Fibroblast of peridontal ligament (primary cell): ENCODE data around the gene CCN2.

Experiments
- DNase-seq: peaks from one replicate; pipeline ENCODE4 v3.0.0-alpha.2; 2010; ENCODE audit errors: extremely low read depth

The CCN2 gene

DNA sequence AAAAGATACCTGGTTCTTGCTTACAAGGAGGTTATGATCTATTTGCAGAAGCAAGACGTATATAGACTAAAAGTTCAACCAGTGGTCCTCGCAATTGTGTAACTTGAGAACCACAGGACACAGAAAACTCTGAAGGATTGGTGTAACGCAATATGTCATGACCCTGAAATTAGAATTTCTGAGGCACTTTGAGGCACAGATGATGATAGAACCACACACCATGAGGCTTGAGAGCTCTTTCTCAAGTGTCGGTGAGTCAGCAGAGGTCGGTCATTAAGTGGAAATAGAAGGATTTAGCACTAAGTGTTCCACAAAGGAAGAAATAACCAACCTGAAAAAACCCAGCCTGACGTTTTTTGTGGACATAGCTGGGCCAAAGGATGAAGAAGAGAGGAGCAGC, 15.3 kb upstream of the CCN2 start:
- DNase-seq = no peak

DNA sequence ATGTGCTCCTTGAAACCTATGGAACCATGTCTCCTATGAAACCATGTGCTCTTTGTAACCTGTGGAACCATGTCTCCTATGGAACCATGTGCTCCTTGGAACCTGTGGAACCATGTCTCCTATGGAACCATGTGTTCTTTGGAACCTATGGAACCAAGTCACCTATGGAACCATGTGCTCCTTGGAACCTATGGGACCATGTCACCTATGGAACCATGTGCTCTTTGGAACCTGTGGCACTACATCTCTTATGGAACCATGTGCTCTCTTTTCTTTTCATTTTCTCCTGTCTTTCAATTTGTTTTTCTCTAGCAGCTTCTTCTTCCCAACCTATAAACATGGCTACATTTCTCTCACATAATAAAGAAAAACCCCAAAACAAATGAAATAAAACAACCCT, 11.9 kb upstream of the CCN2 start:
- no peak for DNase-seq

DNA sequence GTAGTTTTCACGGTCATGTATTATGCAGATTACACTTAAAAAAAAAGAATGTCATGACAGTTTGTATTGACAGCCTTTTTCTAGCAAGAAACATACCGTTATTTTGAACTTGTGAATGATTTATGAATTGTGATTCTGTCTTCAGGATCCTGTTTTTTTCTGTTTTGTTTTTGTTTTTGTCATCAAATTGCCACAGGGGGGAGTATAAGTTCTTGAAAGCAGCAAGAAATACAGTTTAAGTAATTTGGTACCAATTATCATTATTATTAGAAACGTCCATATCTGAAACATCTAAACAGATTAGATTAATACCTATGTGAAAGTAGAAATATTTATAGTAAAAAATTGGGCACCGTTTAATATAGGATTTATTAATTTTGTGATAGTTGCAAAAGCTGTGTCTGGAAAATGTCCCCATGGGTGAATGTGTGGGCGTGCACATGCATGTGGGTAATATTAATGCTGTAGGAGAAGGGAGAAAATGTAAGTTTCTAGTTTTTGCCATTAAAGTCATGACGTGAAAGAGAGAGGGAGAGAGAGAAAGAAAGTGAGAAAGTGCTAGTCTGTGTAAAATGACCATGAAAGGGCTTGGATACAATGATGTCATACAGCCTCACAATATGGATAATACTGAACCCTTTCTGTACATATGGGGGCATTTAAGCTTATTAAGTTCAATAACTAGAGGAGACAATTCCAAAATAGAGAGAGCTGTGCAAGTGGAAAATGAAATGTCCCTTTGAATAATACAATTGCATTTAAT, 9.4 kb upstream of the CCN2 start:
- peak; percentile 64 for DNase-seq

DNA sequence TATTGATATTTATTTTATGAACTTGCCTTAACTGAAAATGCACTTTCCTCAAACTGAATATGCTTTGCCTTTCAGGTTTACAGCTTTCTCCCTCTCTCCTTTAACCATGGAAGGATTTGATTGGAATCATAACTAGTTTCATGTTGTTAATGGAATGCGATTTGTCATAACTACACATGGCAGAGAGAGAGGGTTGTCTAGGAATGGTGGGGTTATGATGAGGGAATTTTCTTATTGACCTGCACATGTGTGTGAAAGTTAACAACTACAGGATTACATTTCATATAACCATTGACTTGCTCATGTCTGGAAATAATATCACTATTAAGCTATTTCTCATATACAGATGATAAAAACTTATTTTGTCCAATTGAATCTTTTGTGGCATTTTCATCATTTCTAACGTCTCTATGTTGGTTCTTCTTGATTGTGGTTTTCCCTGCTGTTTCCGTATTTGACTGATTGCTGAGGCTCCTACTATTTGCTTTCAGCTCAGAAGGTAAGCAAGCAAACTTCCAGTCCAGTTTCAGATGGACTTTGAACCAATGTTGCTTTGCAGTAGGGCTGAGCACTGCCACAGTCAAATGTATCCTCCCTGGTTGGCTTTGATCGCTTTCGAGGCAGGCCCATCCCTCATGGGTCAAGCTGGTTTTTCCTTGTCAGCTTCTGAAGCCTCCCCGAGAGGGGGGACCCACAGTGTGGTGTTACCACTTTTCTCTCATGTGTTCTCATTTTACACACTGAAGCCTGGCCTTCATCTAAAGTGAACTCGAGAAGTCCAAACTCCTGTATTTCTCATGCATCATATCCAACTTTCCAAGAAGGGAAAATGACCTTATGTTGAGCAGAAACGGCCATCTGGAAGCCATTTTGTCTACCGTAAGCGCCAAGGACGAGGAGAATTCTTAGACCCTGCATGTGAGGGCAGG, 7.6 kb upstream of the CCN2 start:
- DNase-seq = no peak

DNA sequence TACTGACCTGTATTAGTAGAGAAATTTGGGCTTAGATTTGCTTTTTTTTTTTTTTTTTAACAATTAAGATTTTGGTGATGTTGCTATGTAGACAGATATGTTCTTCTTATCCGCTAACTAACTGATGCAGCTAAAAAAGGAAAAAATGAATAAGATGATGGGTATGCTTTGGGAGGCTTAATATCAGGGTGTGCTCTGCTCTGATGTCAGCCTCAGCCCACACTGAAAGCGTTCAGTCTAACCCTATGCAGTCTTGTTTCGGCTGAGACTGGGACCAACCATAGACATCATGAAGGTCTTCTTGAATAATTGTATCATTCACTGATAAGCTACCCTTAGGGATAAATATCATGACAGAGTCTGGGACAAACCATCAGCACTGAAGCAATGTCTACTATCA, 6.9 kb upstream of the CCN2 start:
- no peak for DNase-seq

DNA sequence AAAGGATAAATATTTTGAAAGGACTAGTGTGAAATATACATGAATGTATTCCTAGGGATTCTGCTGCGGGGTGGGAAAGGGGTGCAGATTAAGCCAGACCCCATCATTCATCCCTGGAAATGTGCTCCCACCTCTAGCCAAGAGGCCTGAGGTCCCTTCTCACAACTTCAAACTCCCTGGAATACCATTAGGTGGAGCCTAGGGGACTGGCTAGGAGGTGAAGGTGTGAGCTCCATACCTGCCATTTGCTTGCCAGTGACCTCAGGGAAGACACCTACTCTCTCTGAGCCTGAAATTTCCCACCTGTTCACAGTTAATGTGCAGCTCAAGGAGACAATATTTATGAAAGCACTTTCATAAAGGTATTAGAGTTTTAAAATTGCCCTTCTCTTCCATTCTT, 4.7 kb upstream of the CCN2 start:
- no peak for DNase-seq

DNA sequence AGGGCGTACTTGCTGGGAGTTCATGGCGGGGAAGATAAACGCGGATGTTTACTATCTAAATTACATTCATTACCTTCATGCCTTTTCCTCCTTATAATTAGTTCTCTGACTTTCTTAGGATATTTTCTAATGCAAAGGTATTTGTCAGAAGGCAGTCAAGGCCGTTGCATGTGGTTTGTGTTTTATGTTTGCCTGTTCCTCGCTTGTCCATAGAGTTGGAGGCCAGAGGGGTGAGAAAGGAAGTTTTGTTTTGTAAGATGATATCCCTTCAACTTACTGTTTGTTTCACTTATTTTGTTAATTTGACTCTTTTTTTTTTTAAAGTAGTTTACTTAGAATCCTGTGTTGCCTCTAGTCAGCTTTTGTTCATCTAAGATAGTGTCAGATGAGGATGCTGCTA, 4.0 kb upstream of the CCN2 start:
- DNase-seq = no peak

DNA sequence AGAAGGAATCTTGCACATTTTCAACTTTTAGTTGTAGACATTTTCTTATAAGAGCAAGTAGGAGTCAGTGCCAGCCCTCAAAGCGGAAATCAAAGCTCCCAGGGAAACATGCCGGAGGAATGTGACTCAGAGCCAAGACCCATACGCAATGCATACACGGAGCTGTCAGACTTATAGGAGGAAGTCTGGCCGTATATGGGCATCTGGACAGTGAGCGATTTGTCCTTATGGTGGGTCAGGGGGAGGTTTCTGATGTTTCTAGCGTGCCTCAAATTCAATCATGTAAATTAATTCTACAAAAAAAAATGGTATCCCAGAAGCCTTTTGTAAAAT, 3.6 kb upstream of the CCN2 start:
- DNase-seq = peak; percentile 95

DNA sequence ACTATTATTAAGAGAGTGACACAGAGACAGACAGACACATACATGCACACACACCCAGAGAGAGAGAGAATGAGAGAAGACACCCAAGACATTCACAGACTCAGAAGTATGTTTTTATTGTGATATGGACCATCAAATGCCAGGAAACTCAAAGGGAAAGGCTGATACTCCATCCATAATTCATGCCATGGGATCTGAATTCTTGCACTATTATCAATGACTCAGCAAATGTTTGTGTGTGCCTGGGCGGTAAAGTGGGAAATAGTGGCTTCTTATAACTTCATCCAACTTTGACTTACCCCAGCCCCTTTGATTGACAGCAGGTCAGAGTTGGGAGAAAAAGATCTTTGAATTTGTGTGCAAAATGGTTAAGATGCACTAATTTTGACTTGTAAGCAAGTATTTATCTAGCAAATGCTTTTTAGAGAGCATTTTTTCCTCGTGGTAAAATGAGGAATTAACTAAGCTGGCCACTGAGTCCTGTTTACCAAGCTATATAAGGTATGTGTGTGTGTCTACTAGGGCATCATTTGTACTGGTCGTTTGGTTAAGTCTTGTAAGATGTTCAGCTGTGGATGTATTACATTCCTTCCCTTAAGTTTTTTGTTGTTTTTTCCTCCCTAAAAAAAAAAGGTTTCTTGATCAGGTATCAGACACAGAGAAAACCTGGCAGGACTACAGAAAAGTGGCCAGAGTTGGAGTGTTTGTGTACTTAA, 3.0 kb upstream of the CCN2 start:
- peak; percentile 52 for DNase-seq

DNA sequence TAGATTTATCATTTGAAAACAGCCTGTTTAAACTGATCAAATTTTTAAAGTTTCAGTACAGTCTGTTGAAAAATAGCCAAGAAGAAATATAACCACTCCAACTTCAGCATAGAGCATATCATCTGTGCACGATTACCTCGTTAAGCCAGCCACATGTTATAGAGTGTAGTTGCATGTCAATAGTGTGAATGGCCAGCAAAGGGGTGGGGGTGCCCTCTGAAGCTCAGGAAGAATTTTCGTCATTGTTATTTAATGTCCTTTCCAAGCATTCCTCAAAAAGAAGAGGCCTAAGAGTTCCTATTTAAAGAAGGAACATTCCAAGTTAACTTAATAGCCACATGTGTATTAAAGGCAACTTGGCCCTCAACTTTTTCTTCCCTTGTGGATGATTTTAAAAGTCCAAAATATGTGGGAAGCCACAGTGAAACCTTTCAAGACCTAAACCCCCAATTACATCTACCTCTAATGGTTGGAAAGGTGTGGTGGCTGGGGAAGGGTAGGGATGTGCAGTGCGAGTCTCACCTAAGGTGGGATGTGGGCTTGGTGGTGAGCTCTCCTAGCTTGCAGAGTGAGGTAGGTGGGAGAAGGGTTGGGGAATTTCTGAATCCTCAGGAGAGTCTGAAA, 1.8 kb upstream of the CCN2 start:
- DNase-seq = peak; percentile 66

DNA sequence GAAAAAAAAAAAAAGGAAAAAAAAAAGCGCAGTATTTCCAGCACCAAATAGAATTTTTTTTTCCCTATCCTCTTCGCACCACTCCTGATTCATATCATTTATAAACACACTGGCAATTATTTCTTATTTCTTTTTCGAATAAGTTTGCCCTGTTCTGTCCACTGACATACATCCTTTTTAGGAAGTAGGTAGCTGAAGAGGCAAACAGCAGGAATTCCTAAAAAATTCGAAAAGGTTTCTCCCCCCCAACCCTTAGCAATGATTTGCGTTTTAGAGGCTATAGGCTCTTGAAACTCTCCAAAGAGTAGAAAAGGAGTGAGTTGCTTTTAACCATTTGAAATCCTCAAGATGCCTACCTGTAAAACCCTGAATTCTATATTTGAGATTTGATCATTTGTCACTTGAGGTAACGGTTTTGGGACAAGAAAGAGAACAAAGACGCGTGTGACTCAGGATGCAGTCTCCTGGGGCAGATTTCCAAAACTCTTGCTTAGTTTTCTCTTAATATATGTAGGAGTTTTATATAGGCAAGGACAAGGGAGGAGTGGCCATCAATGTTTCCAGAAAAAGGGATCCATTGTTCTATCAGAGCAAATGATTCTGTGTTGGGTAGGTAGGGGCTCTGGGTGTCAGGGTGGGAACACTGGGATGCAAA, 531 bp upstream of the CCN2 start:
- DNase-seq = no peak

DNA sequence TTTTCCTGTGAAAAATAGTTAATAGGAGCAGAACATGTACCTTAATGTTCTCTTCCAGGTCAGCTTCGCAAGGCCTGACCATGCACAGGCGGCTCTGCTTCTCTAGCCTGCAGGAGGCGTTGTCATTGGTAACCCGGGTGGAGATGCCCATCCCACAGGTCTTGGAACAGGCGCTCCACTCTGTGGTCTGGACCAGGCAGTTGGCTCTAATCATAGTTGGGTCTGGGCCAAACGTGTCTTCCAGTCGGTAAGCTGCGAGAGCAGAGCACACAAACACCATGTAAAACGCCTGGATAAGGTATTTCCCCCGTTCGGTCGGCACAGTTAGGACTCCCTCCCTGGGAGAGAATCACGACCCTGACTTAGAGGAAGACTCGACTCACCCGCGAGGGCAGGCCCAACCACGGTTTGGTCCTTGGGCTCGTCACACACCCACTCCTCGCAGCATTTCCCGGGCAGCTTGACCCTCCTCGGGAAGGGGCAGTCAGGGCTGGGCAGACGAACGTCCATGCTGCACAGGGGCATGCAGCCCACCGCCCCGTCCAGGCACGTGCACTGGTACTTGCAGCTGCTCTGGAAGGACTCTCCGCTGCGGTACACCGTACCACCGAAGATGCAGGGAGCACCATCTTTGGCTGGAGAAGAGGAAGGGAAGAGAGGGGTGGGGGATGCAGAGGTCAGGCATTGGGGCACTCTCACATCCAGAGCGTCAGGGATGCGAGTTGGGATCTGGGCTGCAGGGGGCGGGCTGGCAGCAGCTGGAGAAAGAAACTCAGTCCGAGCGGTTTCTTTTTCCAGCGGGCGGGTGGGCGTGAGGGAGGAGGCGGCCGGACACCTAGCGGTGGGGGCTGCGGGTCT, 1.0 kb downstream of the CCN2 start:
- peak; percentile 94 for DNase-seq

DNA sequence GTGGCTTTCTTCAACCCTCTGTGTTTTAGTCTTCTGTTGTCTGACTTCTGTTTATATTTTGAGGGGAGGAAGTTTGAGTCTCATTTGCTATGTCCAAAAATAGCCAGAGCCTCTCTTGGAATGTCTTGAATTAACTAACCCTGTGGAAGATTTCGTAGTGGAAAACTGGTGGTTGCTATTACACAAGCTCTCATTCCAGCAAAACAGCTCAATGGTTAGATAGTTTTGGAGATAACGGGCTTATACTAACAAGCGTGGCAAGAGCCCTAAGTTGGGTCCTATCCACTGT, 1.6 kb downstream of the CCN2 start:
- peak; percentile 97 for DNase-seq

DNA sequence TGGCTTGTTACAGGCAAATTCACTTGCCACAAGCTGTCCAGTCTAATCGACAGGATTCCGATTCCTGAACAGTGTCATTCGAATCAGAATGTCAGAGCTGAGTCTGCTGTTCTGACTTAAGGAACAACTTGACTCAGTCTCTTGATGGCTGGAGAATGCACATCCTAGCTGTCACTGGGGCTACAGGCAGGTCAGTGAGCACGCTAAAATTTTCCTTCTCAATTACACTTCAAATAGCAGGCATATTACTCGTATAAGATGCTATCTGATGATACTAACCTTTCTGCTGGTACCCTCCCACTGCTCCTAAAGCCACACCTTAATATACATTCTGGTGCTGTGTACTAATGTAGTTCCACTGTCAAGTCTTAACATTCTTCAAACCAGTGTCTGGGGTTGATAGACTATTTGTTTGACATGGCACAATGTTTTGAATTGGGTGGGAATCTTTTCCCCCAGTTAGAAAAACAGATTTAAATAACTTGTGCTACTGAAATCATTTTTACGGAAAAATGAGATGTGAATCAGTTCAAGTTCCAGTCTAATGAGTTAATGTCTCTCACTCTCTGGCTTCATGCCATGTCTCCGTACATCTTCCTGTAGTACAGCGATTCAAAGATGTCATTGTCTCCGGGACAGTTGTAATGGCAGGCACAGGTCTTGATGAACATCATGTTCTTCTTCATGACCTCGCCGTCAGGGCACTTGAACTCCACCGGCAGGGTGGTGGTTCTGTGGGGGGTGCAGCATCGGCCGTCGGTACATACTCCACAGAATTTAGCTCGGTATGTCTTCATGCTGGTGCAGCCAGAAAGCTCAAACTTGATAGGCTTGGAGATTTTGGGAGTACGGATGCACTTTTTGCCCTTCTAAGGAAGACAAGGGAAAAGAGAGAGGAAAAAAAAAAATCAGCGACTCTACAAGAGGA, 2.2 kb downstream of the CCN2 start:
- DNase-seq = peak; percentile 78

DNA sequence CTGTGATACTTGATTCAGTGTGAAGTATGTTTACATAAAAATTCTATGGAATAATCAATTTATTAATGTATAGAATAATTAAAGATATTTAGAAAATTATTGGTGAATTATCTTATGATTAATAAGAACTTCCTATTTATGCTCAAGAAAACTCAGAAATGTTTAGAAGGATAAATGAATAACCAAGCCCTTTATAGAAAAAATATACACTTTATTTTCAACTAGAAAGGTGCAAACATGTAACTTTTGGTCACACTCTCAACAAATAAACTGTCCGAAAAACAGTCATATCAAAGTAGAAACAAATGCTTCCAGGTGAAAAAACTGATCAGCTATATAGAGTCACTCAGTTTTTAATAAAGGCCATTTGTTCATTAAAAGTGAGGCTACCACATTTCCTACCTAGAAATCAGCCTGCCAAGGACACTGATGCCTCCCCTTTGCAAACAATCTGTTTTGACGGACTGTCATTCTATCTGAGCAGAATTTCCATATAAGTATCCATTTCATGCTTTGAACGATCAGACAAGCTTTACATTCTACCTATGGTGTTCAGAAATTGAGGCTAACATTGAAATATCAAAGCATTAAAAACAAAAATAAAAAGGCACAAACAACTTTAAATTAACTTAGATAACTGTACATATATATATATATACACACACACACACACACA, 3.0 kb downstream of the CCN2 start:
- DNase-seq = peak; percentile 59

DNA sequence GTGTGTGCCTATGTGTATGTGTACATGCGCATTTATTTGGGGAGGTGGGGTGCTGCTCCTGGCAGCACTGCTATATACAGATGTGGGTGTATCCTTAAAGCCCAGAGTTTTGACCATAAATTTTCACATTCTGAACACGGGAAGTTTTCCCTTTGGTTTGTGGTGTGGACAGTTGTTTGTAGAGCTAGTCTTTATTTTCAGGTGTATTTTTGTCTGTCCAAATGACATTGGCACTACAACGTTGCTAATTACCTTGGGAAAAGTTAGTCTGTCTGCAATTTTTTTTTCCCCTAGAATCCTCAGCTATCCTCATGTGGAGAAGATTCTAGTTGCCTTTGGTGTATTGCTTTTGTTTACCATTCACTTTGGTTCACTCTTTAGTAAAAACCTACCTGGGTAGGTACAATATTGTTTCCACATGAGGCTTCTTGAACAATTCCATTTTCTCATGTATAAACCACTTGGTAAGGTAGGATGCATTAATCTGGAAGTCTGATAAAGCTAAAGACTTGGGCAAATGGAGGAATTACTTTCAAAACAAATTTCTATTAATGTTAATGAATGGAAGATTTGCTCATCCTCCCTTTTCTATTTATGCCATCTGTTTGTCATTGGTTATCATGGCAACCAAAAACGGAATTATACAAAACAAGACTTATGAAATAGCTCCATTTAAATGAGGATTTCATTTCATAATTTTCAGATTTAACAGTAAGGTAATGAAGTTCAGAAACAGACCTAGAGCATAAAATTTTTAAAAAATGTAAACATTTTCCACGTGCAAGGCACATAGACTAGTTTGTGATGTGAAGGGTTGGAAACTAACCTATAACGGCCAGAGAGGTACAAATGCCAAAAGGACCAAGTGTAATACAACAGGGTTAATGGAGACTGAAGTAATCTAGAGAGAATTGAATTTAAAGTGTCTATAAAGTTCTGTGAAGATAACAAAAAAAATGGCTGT, 3.9 kb downstream of the CCN2 start:
- peak; percentile 81 for DNase-seq

DNA sequence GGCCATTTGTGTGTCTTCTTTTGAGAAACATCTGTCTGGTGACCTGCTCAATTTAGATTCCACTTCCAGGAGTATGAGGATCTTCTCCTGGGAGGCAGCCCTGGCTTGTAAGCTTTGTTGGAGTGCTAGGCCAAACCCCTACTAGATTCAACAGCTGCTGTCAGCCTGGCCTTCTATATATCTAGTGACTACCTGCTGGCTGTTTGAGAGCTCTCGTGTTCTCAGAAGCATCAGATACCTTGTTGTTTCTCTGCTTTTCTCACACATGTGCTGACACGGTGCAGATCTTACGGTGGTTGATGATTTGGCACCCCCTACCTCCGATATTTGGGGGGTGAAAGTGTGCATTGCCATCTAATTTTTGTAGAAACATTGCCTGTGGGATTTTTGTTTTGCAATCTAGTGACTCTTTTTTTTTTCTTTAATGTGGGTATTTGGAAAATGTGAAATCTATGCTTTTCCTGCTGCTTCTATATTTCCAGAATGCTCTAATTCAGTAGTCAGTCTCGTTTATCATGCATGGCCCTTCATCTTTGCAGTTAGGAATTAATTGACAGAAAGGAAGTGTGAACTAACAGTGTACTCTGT, 4.7 kb downstream of the CCN2 start:
- peak; percentile 76 for DNase-seq

DNA sequence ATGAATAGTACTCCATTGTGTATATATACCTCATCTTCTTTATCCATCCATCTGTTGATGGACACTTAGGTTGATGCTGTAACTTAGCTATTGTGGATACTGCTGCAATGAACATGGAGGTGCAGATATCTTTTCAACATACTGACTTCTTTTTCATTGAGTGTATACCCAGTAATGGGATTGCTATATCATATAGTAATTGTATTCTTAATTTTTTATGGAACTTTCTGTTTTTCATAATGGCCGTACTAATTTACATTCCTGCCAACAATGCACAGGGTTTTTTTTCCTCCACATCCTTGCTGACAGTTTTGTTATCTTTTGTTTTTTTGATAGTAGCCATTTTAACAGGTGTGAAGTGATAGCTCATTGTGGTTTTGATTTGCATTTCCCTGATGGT, 5.2 kb downstream of the CCN2 start:
- no peak for DNase-seq
